Epithelial cell of proximal tubule (primary cell): ENCODE measurements around the gene AHI1. TPM values are rescaled to one million over a fixed set of nuclear protein-coding genes. Genes with fewer than 3 reads are reported as not detected.

Experiments used
- DNase-seq: peaks from one replicate; pipeline ENCODE4 v3.0.0-alpha.2; 2011; ENCODE audit warnings: low read depth
- H3K4me3 ChIP-seq: 2 replicates; pipeline ENCODE4 v1.5.1; 2011; ENCODE audit warnings: low read depth, mild to moderate bottlenecking, low read length
- CTCF ChIP-seq: conservative IDR thresholded peaks from 2 replicates; pipeline ENCODE4 v1.5.1; 2012; ENCODE audit warnings: low read depth, mild to moderate bottlenecking, low read length
- total RNA-seq: library from RNA; depleted of rRNA; stranded (reverse); fragments of >200 nt; gene quantifications from 2 replicates; pipeline ENCODE4 v1.2.3, GENCODE V29; 2015

Gene AHI1
- total RNA-seq, 1 donor from 2014 or later: 7.5 TPM

- DNase-seq: no peak
- TF ChIP-seq CTCF: no peak
- no peak overlapping the region for H3K4me3 ChIP-seq
Observed at GRCh38 chr6:135534773-135535380, 37.3 kb upstream of the AHI1 start.

- TF ChIP-seq CTCF: no peak
- DNase-seq: no peak
- H3K4me3 ChIP-seq: no peak overlapping the region
Observed at GRCh38 chr6:135532559-135532958, 35.0 kb upstream of the AHI1 start.

- TF ChIP-seq CTCF: no peak
- no peak overlapping the region for H3K4me3 ChIP-seq
- DNase-seq: no peak
Observed at GRCh38 chr6:135531954-135532490, 34.5 kb upstream of the AHI1 start.

GRCh38 chr6:135530113-135530512 is 32.6 kb upstream of the AHI1 start:
- DNase-seq: no peak
- no peak overlapping the region for H3K4me3 ChIP-seq
- TF ChIP-seq CTCF: no peak

- TF ChIP-seq CTCF: no peak
- no peak for DNase-seq
- no peak overlapping the region for H3K4me3 ChIP-seq
Observed at GRCh38 chr6:135527960-135528249, 30.4 kb upstream of the AHI1 start.

- no peak for TF ChIP-seq CTCF
Observed at GRCh38 chr6:135527116-135527959, 29.8 kb upstream of the AHI1 start.

More at GRCh38 chr6:135527116-135527959, 29.8 kb upstream of the AHI1 start:
- no peak for DNase-seq
- no peak overlapping the region for H3K4me3 ChIP-seq
